Stimulated activated CD8-positive, alpha-beta memory T cell treated with anti-CD3 and anti-CD28 coated beads, Interleukin-4, amount 100 ng/mL, for 1 hour (primary cell): Measurements from ENCODE around the gene BAIAP2L2.
"Not testable (repeated sequence)": the region's sequence is repeated elsewhere in the genome, so short reads cannot be mapped to it uniquely, and the experiment has no call there.

Source experiments
- DNase-seq, 2 donors: peaks; one replicate each; pipeline ENCODE4 v3.0.0-alpha.2; 2020; ENCODE audit warnings: low read depth in 2 of 2, low spot score in 1 of 2

BAIAP2L2 gene

GRCh38 chr22:38081941-38082828 lies 28.3 kb downstream of the BAIAP2L2 start:
- DNase-seq: no peak

- DNase-seq: no peak
Observed at GRCh38 chr22:38081636-38081940, 28.9 kb downstream of the BAIAP2L2 start.

- no peak for DNase-seq
Observed at GRCh38 chr22:38080850-38081635, 29.4 kb downstream of the BAIAP2L2 start.

- no peak for DNase-seq
Observed at GRCh38 chr22:38080474-38080849, 30.0 kb downstream of the BAIAP2L2 start.

- no peak for DNase-seq
Observed at GRCh38 chr22:38079804-38080203, 30.7 kb downstream of the BAIAP2L2 start.

GRCh38 chr22:38079208-38079607 lies 31.3 kb downstream of the BAIAP2L2 start:
- not testable (repeated sequence) for DNase-seq

GRCh38 chr22:38078046-38078840 lies 32.2 kb downstream of the BAIAP2L2 start:
- no peak for DNase-seq

- DNase-seq: no peak
Observed at GRCh38 chr22:38077595-38077994, 32.9 kb downstream of the BAIAP2L2 start.

GRCh38 chr22:38077096-38077495 lies 33.4 kb downstream of the BAIAP2L2 start:
- no peak for DNase-seq

GRCh38 chr22:38075961-38076360 lies 34.5 kb downstream of the BAIAP2L2 start:
- no peak for DNase-seq

- no peak for DNase-seq
Observed at GRCh38 chr22:38075105-38075825, 35.2 kb downstream of the BAIAP2L2 start.

- DNase-seq: no peak
Observed at GRCh38 chr22:38074181-38075104, 36.0 kb downstream of the BAIAP2L2 start.

- DNase-seq: no peak
Observed at GRCh38 chr22:38073150-38074130, 37.0 kb downstream of the BAIAP2L2 start.

GRCh38 chr22:38072322-38073149 lies 37.9 kb downstream of the BAIAP2L2 start:
- no peak for DNase-seq

GRCh38 chr22:38071421-38072321 lies 38.8 kb downstream of the BAIAP2L2 start:
- no peak for DNase-seq

- no peak for DNase-seq
Observed at GRCh38 chr22:38070250-38070921, 40.1 kb downstream of the BAIAP2L2 start.
